Astrocyte of the cerebellum (primary cell): ENCODE data around the gene GLIS1.
"Not testable (repeated sequence)": the region's sequence is repeated elsewhere in the genome, so short reads cannot be mapped to it uniquely, and the experiment has no call there.

Experiments
- DNase-seq: peaks from one replicate; pipeline ENCODE4 v3.0.0-alpha.2; 2011; ENCODE audit warnings: low read depth
- H3K4me3 ChIP-seq: 2 replicates; pipeline ENCODE4 v1.5.1; 2011; ENCODE audit warnings: mild to moderate bottlenecking, low read depth, low read length, moderate library complexity
- in situ Hi-C: cut with HindIII; loops from 2 replicates; pipeline ENCODE4 v1.10.0; 2017; ENCODE audit warnings: low sequenced_read_pairs
- TF ChIP-seq, protein P1 (sequence below): IDR thresholded peaks from 2 replicates; pipeline ENCODE4 v1.5.1; 2012; ENCODE audit warnings: low read length, low read depth, moderate library complexity, mild to moderate bottlenecking; ENCODE audit errors: missing control alignments

The GLIS1 gene

DNA sequence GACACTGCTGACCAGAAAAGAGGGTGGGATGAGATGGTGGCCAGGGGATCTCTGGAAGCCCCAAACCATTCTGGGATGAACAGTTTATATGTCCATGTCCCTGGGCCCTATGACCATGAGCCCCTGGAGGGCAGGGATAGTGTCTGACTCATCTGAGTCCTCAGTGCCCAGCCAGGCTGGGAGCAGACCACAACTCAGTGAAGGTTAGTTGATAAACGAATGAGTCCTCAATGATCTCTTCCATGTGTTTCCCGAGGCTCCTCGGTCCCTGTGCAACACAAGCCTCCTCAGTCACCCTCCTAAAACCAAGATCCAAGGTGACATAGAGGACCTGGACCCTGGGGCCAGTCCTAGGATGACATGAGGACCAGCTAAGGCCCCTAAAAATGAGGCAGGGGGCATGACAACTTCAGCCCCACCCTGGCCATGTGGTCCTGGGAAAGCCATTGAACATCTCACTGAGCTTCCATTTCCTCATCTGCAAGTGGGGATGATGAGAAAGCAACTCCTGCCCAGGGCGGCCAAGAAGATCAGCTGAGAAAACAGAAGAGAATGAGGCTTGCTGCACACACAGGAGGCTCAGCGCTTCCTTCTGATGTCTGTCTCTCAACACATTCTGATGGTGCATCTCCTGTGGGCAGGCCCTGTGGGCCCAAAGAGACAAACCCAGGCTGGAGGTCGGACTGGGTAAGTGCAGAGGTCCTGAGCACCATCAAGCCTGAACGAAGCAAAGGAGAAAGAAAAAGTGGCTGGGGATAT lies 86.3 kb downstream of the GLIS1 start:
- H3K4me3 ChIP-seq, result no peak overlapping the region
- no peak for DNase-seq
- TF ChIP-seq, protein P1, sequence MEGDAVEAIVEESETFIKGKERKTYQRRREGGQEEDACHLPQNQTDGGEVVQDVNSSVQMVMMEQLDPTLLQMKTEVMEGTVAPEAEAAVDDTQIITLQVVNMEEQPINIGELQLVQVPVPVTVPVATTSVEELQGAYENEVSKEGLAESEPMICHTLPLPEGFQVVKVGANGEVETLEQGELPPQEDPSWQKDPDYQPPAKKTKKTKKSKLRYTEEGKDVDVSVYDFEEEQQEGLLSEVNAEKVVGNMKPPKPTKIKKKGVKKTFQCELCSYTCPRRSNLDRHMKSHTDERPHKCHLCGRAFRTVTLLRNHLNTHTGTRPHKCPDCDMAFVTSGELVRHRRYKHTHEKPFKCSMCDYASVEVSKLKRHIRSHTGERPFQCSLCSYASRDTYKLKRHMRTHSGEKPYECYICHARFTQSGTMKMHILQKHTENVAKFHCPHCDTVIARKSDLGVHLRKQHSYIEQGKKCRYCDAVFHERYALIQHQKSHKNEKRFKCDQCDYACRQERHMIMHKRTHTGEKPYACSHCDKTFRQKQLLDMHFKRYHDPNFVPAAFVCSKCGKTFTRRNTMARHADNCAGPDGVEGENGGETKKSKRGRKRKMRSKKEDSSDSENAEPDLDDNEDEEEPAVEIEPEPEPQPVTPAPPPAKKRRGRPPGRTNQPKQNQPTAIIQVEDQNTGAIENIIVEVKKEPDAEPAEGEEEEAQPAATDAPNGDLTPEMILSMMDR, result no peak
- in situ Hi-C loops, result no loop called here

DNA sequence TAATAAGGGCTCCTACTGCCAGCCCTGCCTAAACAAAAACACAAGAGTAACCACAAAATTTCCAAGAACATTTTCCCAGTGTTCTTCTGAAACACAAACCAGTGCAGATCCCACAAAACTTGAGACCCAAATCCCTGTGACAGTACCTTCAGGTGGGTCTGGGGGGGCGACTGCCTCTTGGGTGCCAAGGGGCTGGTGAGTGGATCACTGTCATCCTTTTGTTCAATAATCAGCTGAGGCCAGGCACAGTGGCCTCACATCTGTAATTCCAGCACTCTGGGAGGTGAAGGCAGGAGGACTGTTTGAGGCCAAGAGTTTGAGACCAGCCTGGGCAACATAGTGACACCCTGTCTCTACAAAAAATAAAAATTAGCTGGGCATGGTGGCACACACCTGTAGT lies 87.6 kb downstream of the GLIS1 start:
- in situ Hi-C loops, result no loop called here
- DNase-seq, result no peak

DNA sequence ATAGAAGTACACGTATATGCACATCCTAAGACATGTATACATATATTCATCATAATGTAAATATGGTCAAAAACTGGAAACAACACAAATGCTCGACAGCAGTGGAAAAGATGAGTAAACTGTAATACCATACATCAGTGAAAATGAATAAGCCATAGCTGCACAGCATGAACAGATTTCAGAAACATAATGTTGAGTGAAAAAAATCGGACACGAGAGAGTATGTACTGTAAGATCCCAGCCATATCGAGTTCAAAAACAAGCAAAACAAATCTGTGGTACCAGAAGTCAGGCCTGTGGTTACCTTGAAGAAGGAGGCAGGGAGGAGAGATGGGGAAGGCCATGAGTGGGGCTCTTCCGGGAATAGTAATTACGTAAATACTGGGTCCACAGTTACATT lies 90.4 kb downstream of the GLIS1 start:
- no peak for DNase-seq
- H3K4me3 ChIP-seq, result no peak overlapping the region
- in situ Hi-C loops, result no loop called here
- TF ChIP-seq, protein P1, result no peak

More for the DNA sequence above, 87.6 kb downstream of the GLIS1 start:
- H3K4me3 ChIP-seq, result no peak overlapping the region
- TF ChIP-seq, protein P1, result no peak

DNA sequence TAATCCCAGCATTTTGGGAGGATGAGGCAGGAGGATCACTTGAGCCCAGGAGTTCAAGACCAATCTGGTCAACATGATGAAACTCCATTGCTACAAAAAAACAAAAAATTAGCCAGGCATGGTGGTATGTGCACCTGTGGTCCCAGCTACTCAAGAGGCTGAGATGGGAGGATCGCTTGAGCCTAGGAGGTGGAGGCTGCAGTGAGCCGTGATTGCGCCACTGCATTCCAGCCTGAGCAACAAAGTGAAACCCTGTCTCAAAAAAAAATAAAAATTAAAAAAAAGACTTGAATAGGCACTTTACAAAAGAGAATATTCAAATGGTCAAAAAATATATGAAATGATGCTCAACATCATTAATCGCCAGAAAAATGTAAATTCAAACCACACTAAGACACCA lies 91.0 kb downstream of the GLIS1 start:
- H3K4me3 ChIP-seq, in situ Hi-C loops, DNase-seq: not testable (repeated sequence)

DNA sequence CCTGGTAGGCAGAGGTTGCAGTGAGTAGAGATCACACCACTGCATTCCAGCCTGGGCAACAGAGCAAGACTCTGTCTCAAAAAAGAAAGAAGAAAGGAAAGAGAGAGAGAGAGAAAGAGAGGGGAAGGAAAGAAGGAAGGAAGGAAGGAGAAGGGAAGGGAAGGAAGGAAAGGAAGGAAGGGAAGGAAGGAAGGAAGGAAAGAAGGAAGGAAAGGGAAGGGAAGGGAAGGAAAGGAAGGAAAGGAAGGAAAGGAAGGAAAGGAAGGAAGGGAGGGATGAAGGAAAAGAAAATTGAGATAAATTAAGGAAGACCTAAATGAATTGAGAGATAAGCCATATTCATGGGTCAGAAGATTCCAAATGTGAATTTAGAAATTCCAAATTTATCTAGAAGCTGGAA lies 92.2 kb downstream of the GLIS1 start:
- DNase-seq, result no peak
- no peak overlapping the region for H3K4me3 ChIP-seq
- in situ Hi-C loops, result no loop called here
- TF ChIP-seq, protein P1, result no peak

DNA sequence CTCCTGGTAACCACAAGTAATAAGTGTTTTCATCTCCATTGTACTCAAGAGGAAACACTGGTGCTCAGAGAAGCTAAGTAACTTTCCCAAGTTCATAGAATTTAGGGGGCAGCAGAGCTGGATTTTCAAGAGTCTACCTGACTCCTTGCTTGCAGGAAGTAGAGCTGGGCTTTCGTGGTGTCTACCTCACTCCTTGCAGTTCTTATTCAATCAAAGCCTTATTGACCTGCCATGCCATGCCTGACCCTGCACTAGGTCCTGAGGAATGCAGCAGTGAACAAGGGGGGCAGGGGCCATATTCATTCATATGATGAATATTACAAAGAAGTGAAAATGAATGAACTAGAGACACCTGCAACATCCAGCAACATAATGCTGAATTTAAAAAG lies 93.3 kb downstream of the GLIS1 start:
- H3K4me3 ChIP-seq, result no peak overlapping the region
- in situ Hi-C loops, result no loop called here
- TF ChIP-seq, protein P1, result no peak
- no peak for DNase-seq

DNA sequence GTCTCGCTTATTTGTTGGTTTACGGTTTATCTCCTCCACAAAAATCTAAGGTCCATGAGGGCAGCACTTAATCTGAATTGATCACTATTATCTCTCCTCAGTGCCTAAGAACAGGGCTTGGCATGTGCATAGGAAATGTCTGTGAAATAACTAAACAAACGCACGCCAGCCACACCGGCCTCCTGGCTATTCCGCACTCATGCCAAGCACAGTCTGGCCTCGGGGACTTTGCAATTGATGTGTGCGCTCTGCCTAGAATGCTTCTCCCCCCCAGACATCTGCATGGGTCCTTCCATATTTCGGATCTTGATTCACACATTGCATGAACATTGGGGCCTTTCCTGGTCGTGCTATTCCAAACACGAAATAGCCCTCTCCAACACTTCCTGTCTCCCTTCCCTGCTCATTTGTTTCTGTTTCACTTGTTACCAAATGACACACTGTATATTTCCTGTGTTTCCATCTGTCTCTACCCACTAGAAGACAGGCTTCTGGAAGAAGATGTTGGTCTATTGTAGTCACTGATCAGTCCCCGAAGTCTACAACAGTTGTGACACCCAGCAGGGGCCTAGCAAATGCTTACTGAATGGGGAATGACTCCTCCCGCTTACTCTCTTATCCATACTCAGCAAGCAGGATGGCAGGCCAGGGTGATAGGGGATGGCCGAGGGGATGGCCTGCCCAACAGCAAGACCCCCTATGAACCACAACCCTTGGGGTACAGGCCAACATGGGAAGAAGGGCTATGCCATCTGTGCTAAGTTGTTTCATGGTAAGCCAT lies 93.9 kb downstream of the GLIS1 start:
- H3K4me3 ChIP-seq, result no peak overlapping the region
- DNase-seq, result no peak
- in situ Hi-C loops, result no loop called here
- TF ChIP-seq, protein P1, result no peak
